ENCODE data around the gene NUFIP1. TPM values are rescaled to one million over a fixed set of nuclear protein-coding genes. Genes with fewer than 3 reads are reported as not detected.

NUFIP1 gene
- total RNA-seq, 5 donors from 2014 or later (not counting 1 experiment from before 2014, with no cell fraction given), result 3.1 to 4.9 (median 4.0) TPM

DNA sequence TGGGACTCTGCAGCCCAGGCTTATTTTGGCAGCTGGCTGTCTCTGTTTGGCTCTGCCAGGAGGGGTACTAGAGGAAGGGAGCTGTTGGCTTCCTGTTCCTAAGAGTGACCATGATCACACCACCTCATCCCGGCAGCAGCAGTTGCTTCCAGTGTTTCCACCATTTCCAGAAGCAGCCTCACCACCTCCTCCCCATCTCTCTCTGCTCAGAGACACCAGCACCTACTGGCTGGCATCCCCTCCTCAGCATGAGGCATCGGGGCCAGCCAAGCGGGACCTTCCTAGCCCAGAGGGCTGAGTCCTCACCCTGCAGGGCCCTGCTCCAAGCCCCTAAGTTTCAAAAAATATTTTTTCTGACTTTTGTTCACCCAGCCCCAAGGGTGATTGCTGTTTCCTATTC is 59.0 kb downstream of the NUFIP1 start:
- no peak for DNase-seq
- H3K36me3 ChIP-seq (ENCODE audit: control insufficient read depth in 2 of 2, extremely low read depth in 1 of 2, insufficient read depth in 1 of 2, low read length in 1 of 2), result no peaks in the 10 kb centered on the region

GRCh38 chr13:44929692-44930091 is 59.6 kb downstream of the NUFIP1 start:
- Histone ChIP-seq H3K27ac (ENCODE audit: low read length) (no peak overlapping the region), H3K4me1 (ENCODE audit: control insufficient read depth in 1 of 2, extremely low read depth in 1 of 2, insufficient read depth in 2 of 2, low read length in 2 of 2) (no peaks in the 10 kb centered on the region), H3K36me3 (ENCODE audit: control insufficient read depth in 2 of 2, extremely low read depth in 1 of 2, insufficient read depth in 1 of 2, low read length in 1 of 2) (no peaks in the 10 kb centered on the region), H3K27me3 (replicated peaks in 1 of 2; ENCODE audit: control insufficient read depth in 2 of 2, extremely low read depth in 1 of 2, insufficient read depth in 2 of 2, low read length in 1 of 2) (peaks cover 0 to 21% of the 10 kb centered on the region in 2 experiments), H3K9me3 (no peaks in the 10 kb centered on the region), H3K4me3 (ENCODE audit: control insufficient read depth in 1 of 2, extremely low read depth in 1 of 2, low read length in 1 of 2) (no peak overlapping the region)
- Mint-ChIP-seq H3K4me1 (no peaks in the 10 kb centered on the region), H3K27ac (no peak overlapping the region), H3K4me3 (no peak overlapping the region), H3K27me3 (peaks cover 22 to 24% of the 10 kb centered on the region in 2 donors), H3K36me3 (no peaks in the 10 kb centered on the region), H3K9me3 (no peaks in the 10 kb centered on the region)
- no peak for DNase-seq
- ATAC-seq (replicated peaks in 1 of 4), result no peak
- POLR2A ChIA-PET, result no interaction called here
- WGBS (ENCODE audit: insufficient coverage), result 93% methylated on average over 3 of the region's 3 CpGs
- CTCF ChIA-PET, result no interaction called here

More for the DNA sequence above, 59.0 kb downstream of the NUFIP1 start:
- Mint-ChIP-seq H3K4me3 (no peak overlapping the region), H3K9me3 (no peaks in the 10 kb centered on the region), H3K27me3 (peaks cover 19 to 20% of the 10 kb centered on the region in 2 donors), H3K27ac (no peak overlapping the region), H3K36me3 (no peaks in the 10 kb centered on the region), H3K4me1 (no peaks in the 10 kb centered on the region)
- H3K27me3 ChIP-seq (replicated peaks in 1 of 2; ENCODE audit: control insufficient read depth in 2 of 2, extremely low read depth in 1 of 2, insufficient read depth in 2 of 2, low read length in 1 of 2), result peaks cover 0 to 21% of the 10 kb centered on the region in 2 experiments
- ATAC-seq (replicated peaks in 1 of 4), result no peak
- 96% methylated on average over 3 of the region's 3 CpGs for WGBS (ENCODE audit: insufficient coverage)
- H3K27ac ChIP-seq (ENCODE audit: low read length), result no peak overlapping the region
- ChIA-PET CTCF (no interaction called here), POLR2A (no interaction called here)
- H3K4me1 ChIP-seq (ENCODE audit: control insufficient read depth in 1 of 2, extremely low read depth in 1 of 2, insufficient read depth in 2 of 2, low read length in 2 of 2), result no peaks in the 10 kb centered on the region
- no peaks in the 10 kb centered on the region for H3K9me3 ChIP-seq
- H3K4me3 ChIP-seq (ENCODE audit: control insufficient read depth in 1 of 2, extremely low read depth in 1 of 2, low read length in 1 of 2), result no peak overlapping the region

- no peaks in the 10 kb centered on the region for H3K9me3 Mint-ChIP-seq
- H3K4me1 Mint-ChIP-seq, result no peaks in the 10 kb centered on the region
- H3K36me3 Mint-ChIP-seq, result no peaks in the 10 kb centered on the region
- CTCF ChIA-PET, result no interaction called here
- DNase-seq (no peak), ATAC-seq (replicated peaks in 1 of 4) (no peak)
- H3K4me1 ChIP-seq (ENCODE audit: control insufficient read depth in 1 of 2, extremely low read depth in 1 of 2, insufficient read depth in 2 of 2, low read length in 2 of 2), result no peaks in the 10 kb centered on the region
- H3K4me3 Mint-ChIP-seq, result no peak overlapping the region
- peaks cover 22% of the 10 kb centered on the region in 2 donors for H3K27me3 Mint-ChIP-seq
- H3K27ac ChIP-seq (ENCODE audit: low read length), result no peak overlapping the region
- no peak overlapping the region for H3K27ac Mint-ChIP-seq
- no CpG with 5 or more reads among the region's 4 CpGs for WGBS (ENCODE audit: insufficient coverage)
- H3K9me3 ChIP-seq, result no peaks in the 10 kb centered on the region
- POLR2A ChIA-PET, result no interaction called here
- no peaks in the 10 kb centered on the region for H3K36me3 ChIP-seq (ENCODE audit: control insufficient read depth in 2 of 2, extremely low read depth in 1 of 2, insufficient read depth in 1 of 2, low read length in 1 of 2)
- no peak overlapping the region for H3K4me3 ChIP-seq (ENCODE audit: control insufficient read depth in 1 of 2, extremely low read depth in 1 of 2, low read length in 1 of 2)
- H3K27me3 ChIP-seq (replicated peaks in 1 of 2; ENCODE audit: control insufficient read depth in 2 of 2, extremely low read depth in 1 of 2, insufficient read depth in 2 of 2, low read length in 1 of 2), result peaks cover 0 to 21% of the 10 kb centered on the region in 2 experiments
Measured at GRCh38 chr13:44927968-44928367, 61.3 kb downstream of the NUFIP1 start.

DNA sequence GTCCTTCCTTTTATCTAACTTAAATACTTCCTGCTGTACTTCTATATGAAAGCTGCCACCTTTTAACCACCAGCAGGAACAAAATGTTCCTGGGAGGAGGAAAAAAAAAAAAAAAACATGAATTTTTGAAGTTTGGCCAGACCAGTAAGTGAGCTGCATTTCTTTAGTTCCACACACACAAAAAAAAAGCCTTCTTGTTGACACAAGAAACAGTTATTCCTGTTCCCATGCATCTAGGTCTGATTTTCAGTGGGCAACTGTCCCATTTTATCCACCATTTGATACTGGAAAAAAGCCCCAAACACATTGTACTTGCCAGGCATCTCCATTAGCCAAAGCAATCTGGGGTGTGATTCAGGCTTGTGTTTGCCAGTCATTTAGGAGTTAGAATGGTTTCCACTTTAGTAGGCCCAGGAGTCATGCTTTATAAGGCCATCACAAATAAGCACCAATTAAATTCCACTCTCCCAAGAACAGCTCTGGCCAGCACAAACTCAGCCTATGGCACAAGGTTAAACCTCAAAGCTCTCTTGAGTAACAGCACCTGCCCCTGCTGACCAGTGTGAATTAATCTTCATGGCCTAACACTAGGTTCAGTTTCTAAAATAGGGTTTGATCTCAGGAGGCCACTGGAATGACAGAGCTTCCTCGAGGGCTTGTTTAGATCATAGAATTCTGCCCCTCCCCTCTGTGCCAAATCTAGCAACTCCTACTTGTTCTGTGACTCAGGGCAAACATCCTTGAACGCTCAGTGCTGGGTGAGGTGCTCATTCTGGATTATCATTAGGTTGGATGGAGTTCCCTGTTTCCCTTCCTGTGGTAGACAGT is 67.1 kb downstream of the NUFIP1 start:
- ChIA-PET CTCF (interaction anchor here in 1 of 2 donors (0.5 kb wide), 1 partner anchor 439 kb away, joined by 5 read pairs; no protein-coding TSS in a partner anchor), POLR2A (interaction anchor here in 1 of 2 donors (0.6 to 0.7 kb wide), 2 partner anchors 534 to 1216 kb away, joined by 3 to 11 read pairs; no protein-coding TSS in a partner anchor)
- Mint-ChIP-seq H3K27ac (no peak overlapping the region), H3K4me1 (no peaks in the 10 kb centered on the region), H3K9me3 (no peaks in the 10 kb centered on the region), H3K27me3 (peaks cover 12 to 13% of the 10 kb centered on the region in 2 donors), H3K36me3 (no peaks in the 10 kb centered on the region), H3K4me3 (no peak overlapping the region)
- Histone ChIP-seq H3K4me3 (ENCODE audit: control insufficient read depth in 1 of 2, extremely low read depth in 1 of 2, low read length in 1 of 2) (no peak overlapping the region), H3K27ac (ENCODE audit: low read length) (no peak overlapping the region), H3K36me3 (ENCODE audit: control insufficient read depth in 2 of 2, extremely low read depth in 1 of 2, insufficient read depth in 1 of 2, low read length in 1 of 2) (no peaks in the 10 kb centered on the region), H3K9me3 (no peaks in the 10 kb centered on the region), H3K4me1 (ENCODE audit: control insufficient read depth in 1 of 2, extremely low read depth in 1 of 2, insufficient read depth in 2 of 2, low read length in 2 of 2) (peaks cover 5 to 16% of the 10 kb centered on the region in 2 experiments), H3K27me3 (replicated peaks in 1 of 2; ENCODE audit: control insufficient read depth in 2 of 2, extremely low read depth in 1 of 2, insufficient read depth in 2 of 2, low read length in 1 of 2) (peaks cover 0 to 9% of the 10 kb centered on the region in 2 experiments)
- WGBS (ENCODE audit: insufficient coverage), result no CpG with 5 or more reads among the region's 2 CpGs
- DNase-seq (no peak), ATAC-seq (replicated peaks in 1 of 4) (no peak)

- H3K27me3 Mint-ChIP-seq, result peaks cover 10 to 11% of the 10 kb centered on the region in 2 donors
- ChIA-PET POLR2A (interaction anchor here in 1 of 2 donors (0.7 kb wide), 1 partner anchor 1216 kb away, joined by 11 read pairs; no protein-coding TSS in a partner anchor), CTCF (interaction anchor here in 1 of 2 donors (0.5 kb wide), 1 partner anchor 438 kb away, joined by 5 read pairs; no protein-coding TSS in a partner anchor)
- WGBS (ENCODE audit: insufficient coverage), result 94% methylated on average over 8 of the region's 11 CpGs
- no peaks in the 10 kb centered on the region for H3K36me3 ChIP-seq (ENCODE audit: control insufficient read depth in 2 of 2, extremely low read depth in 1 of 2, insufficient read depth in 1 of 2, low read length in 1 of 2)
- H3K27ac Mint-ChIP-seq, result no peak overlapping the region
- H3K4me1 Mint-ChIP-seq, result no peaks in the 10 kb centered on the region
- H3K36me3 Mint-ChIP-seq, result no peaks in the 10 kb centered on the region
- no peak overlapping the region for H3K4me3 ChIP-seq (ENCODE audit: control insufficient read depth in 1 of 2, extremely low read depth in 1 of 2, low read length in 1 of 2)
- DNase-seq (no peak), ATAC-seq (replicated peaks in 1 of 4) (no peak)
- H3K4me3 Mint-ChIP-seq, result no peak overlapping the region
- no peaks in the 10 kb centered on the region for H3K9me3 Mint-ChIP-seq
- H3K4me1 ChIP-seq (ENCODE audit: control insufficient read depth in 1 of 2, extremely low read depth in 1 of 2, insufficient read depth in 2 of 2, low read length in 2 of 2), result peaks cover 5 to 16% of the 10 kb centered on the region in 2 experiments
- H3K9me3 ChIP-seq, result no peaks in the 10 kb centered on the region
- no peak overlapping the region for H3K27ac ChIP-seq (ENCODE audit: low read length)
- H3K27me3 ChIP-seq (replicated peaks in 1 of 2; ENCODE audit: control insufficient read depth in 2 of 2, extremely low read depth in 1 of 2, insufficient read depth in 2 of 2, low read length in 1 of 2), result peaks cover 0 to 3% of the 10 kb centered on the region in 2 experiments
Measured at GRCh38 chr13:44921246-44921877, 67.9 kb downstream of the NUFIP1 start.

DNA sequence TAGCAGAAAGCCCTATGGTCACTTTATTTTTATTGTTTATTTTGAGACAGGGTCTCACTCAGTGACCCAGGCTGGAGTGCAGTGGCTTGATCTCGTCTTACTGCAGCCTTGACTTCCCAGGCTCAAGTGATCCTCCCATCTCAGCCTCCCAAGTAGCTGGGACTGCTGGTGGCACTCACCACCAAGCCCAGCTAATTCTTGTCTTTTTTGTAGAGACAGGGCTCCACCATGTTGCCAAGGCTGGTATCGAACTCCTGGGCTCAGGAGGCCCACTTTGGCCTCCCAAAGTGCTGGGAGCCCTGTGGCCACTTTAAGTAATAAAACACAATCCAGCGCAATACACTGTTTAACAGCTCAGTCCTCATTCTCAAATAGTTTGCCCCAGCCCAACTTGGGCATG is 69.3 kb downstream of the NUFIP1 start:
- no peaks in the 10 kb centered on the region for H3K9me3 Mint-ChIP-seq
- no peak overlapping the region for H3K27ac ChIP-seq (ENCODE audit: low read length)
- ATAC-seq (replicated peaks in 1 of 4), result no peak
- H3K36me3 Mint-ChIP-seq, result no peaks in the 10 kb centered on the region
- H3K36me3 ChIP-seq (ENCODE audit: control insufficient read depth in 2 of 2, extremely low read depth in 1 of 2, insufficient read depth in 1 of 2, low read length in 1 of 2), result no peaks in the 10 kb centered on the region
- no peak overlapping the region for H3K4me3 ChIP-seq (ENCODE audit: control insufficient read depth in 1 of 2, extremely low read depth in 1 of 2, low read length in 1 of 2)
- peak overlapping the region; percentile 22 to 37 for H3K27ac Mint-ChIP-seq
- DNase-seq, result no peak
- WGBS (ENCODE audit: insufficient coverage), result 100% methylated on average over 2 of the region's 3 CpGs
- ChIA-PET CTCF (no interaction called here), POLR2A (no interaction called here)
- no peaks in the 10 kb centered on the region for H3K27me3 ChIP-seq (replicated peaks in 1 of 2; ENCODE audit: control insufficient read depth in 2 of 2, extremely low read depth in 1 of 2, insufficient read depth in 2 of 2, low read length in 1 of 2)
- H3K4me3 Mint-ChIP-seq, result peak overlapping the region; percentile 28 to 33 (median 29)
- H3K27me3 Mint-ChIP-seq, result peaks cover under 1 to 1% of the 10 kb centered on the region in 2 donors
- H3K4me1 ChIP-seq (ENCODE audit: control insufficient read depth in 1 of 2, extremely low read depth in 1 of 2, insufficient read depth in 2 of 2, low read length in 2 of 2), result peaks cover 5 to 16% of the 10 kb centered on the region in 2 experiments
- H3K4me1 Mint-ChIP-seq, result peaks cover 0 to 6% (median 4%) of the 10 kb centered on the region in 3 donors
- no peaks in the 10 kb centered on the region for H3K9me3 ChIP-seq

Measured in T-cell (primary cell).